HG03280 (cell line): ENCODE measurements around the gene PTPN4.
"Not testable (repeated sequence)": the region's sequence is repeated elsewhere in the genome, so short reads cannot be mapped to it uniquely, and the experiment has no call there.

Source experiments
- ATAC-seq: cut with Tn5 transposase; IDR thresholded peaks from one replicate; pipeline ENCODE4 v1.9.1; 2021; ENCODE audit warnings: mild to moderate bottlenecking, moderate library complexity; ENCODE audit not compliant: unreplicated experiment

The PTPN4 gene

GRCh38 chr2:119937680-119938079 lies 178.0 kb downstream of the PTPN4 start:
- no peak for ATAC-seq

DNA sequence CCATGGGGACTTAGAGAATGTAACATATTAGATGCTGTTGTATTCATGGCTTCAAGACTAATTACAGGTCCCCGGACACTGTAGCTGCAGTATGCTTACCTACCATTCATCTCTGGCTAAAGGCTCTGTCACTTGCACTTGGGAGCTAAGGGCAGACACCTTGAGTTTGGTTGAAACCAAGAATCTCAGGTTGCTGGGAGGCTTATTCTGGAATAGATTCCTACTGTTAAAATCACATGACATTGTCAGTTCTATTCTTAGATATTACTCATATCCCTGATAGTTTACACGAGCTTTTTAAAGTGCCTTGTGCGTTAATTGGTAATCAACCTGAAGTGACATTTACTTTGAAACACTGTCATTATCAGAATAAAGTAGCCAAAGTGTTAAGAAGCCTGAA lies 180.2 kb downstream of the PTPN4 start:
- ATAC-seq, result no peak

- ATAC-seq, result no peak
These were observed 181.1 kb downstream of the PTPN4 start for GRCh38 chr2:119940856-119941255.

DNA sequence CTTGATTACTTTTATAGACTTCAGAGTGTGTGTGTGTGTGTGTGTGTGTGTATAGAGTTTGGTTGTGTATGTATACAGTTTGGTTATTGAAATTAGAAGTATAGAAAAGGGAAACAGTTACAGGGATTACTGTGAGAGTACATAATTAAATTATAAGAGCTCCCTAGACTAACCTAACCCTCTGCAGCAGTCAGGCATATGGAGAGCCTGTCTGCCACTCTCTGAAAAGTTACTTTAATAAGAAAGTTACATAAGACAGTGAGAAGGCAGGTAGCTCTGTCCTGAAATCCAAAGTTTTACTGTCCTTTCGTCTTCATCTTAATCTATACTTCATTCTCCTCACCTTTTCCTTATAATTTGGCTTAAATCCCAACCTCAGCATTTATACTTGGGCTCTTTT lies 181.7 kb downstream of the PTPN4 start:
- ATAC-seq, result no peak

DNA sequence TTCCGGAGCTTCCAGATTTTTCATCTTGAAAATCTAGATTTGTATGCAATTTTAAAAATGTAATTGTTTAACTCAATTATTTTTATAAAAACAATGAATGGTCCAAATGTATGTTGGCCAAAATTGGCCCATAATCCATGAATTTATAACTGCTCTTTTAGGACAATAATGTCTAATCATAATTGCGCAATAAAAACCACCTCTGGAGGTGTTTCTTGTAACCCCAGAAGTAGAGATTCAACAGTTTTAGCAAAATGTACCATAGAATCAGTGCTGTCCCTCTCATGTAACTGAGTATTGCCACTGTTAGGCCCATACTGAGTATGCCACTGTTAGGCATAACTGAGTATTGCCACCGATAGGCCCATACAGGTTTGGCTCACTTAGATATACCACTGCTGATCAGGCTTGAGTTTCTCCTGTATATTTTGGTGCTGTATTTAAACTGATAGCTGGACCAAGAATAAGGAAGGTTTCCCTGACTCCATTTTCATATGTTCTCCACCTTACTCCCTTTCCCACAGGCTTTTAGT lies 182.3 kb downstream of the PTPN4 start:
- no peak for ATAC-seq

DNA sequence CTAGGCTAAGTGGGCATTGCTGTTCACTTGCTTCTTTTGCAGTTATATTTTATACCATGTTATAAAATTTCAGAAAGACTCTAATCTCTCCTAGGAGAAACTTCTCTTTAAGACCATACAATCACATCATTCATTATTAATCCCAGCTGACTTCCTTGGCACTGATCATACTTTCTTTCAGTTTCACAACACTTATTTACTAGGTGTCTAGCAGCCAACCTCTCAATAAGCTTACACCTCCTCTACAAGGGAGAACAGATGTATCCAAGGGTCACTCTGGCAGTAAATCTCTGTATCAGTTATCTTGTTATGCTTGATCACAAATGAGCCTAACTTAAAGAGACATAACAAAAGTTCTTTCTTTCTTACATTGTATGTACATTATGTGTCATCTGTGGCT lies 183.3 kb downstream of the PTPN4 start:
- no peak for ATAC-seq

GRCh38 chr2:119947535-119947934 lies 187.8 kb downstream of the PTPN4 start:
- ATAC-seq, result no peak

- ATAC-seq, result no peak
These were observed 191.2 kb downstream of the PTPN4 start for GRCh38 chr2:119950966-119951365.

GRCh38 chr2:119958670-119959268 lies 199.0 kb downstream of the PTPN4 start:
- no peak for ATAC-seq

DNA sequence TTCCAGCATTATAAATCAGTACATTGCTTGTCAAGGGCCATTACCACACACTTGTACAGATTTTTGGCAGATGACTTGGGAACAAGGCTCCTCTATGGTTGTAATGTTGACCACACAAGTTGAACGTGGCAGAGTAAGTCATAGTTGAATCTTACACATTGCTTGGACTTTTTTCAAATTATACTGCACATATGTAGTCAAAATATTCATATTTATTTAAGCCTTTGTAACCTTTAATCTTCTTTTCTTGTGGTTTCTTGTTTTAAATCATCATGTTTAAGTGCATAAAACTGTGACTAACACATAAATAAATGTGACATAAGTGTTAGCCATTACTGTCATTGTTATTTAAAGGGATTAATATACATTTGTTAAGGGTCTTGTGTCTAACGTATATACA lies 201.1 kb downstream of the PTPN4 start:
- ATAC-seq, result no peak

GRCh38 chr2:119981896-119982295 lies 222.2 kb downstream of the PTPN4 start:
- no peak for ATAC-seq

GRCh38 chr2:119982506-119982905 lies 222.8 kb downstream of the PTPN4 start:
- no peak for ATAC-seq

DNA sequence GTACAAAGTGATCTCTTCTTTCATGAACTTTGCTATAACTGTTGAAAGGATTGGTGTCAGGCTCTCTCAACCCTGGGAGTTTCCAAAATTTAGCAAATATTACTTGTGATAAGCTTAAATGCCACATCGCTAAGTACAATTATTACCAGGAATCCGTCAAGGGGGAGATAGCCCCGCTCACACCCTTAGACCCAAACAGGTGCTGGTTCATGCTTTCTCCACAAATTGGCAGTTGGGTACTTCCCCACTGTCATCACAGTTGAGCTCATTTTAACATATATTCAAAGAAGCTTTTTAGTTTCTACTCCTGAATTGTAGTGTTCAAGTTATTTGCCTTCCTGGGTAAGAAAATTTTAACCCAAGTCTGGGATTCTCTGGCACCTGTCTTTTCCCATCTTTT lies 223.4 kb downstream of the PTPN4 start:
- no peak for ATAC-seq

GRCh38 chr2:119996148-119996547 lies 236.4 kb downstream of the PTPN4 start:
- no peak for ATAC-seq

GRCh38 chr2:119996896-119997891 lies 237.5 kb downstream of the PTPN4 start:
- not testable (repeated sequence) for ATAC-seq

DNA sequence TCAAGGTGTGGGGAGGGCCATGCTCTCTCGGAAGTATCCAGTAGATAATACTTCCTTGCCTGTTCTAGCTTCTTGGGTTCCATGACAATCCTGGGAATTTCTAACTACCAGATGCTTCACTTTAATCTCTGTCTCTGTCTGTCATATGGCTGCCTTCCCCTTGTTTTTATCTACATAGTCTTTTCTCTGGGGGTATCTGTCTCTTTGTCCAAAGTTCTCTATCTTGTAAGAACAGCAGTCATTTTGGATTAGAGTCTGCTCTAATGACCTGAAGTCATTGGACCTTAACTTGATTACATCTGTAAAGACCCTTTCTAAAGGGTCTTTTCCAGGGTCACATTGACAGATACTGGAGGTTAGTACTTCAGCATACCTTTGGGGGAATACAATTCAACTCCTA lies 241.7 kb downstream of the PTPN4 start:
- no peak for ATAC-seq

DNA sequence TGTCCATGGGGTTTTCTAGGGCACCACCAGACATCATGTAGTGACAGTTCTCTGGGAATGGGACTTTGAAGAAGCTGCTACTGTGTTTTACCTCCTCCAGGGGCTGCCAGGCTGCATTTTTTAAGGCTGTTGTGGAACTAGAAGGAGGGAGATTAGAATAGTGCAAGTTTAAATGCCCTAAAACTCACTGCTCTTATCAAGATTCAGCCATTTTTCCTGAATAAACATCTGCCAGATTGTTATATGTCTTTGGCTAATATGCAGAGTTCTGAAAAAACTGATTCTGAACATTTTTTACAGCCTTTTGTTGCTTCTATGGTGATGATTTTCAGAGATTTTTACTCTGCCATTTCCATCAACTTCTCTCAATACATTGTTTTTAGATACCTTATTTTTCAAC lies 244.5 kb downstream of the PTPN4 start:
- ATAC-seq, result no peak

- ATAC-seq, result peak; percentile 72
These were observed 246.3 kb downstream of the PTPN4 start for GRCh38 chr2:120005834-120006521.

DNA sequence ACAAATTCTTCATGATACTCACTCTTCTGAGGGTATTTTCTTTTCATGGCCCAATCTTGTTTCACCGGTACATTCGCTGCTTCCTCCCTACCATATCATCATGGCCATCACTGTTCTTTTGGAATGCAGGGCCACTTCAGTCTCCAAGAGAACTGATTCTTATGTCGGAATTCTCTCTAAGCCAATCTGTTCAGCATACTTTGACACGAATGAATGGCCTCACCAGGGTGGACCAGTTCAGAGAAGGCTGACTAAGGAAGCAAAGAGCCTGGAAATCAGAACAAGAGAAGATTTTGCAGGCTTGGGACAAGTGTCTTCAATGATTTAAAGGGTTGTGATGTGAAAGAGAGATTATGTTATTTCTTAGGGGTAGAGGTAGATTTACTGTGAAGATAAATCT lies 248.1 kb downstream of the PTPN4 start:
- no peak for ATAC-seq

GRCh38 chr2:120012363-120012762 lies 252.6 kb downstream of the PTPN4 start:
- no peak for ATAC-seq
